T-helper 1 cell treated with Interleukin-12 subunit alpha and Interleukin-12 subunit beta and Interleukin-4 antibody, amounts not matched to agents 30 ng/mL and 1 ng/mL, for 36 hours (primary cell): ENCODE measurements around the gene SKAP2. TPM values are rescaled to one million over a fixed set of nuclear protein-coding genes. Genes with fewer than 3 reads are reported as not detected.

Experiments used
- intact Hi-C: fragments of 100-400 bp; cut with micrococcal nuclease; formaldehyde crosslinking; loops from one replicate; pipeline ENCODE4 v1.15.1; 2024
- total RNA-seq: library from RNA; stranded (reverse); gene quantifications from 2 replicates; pipeline ENCODE4 v1.2.3, GENCODE V29; 2022

SKAP2 gene
- total RNA-seq, 1 donor from 2014 or later, result 7.9 TPM

DNA sequence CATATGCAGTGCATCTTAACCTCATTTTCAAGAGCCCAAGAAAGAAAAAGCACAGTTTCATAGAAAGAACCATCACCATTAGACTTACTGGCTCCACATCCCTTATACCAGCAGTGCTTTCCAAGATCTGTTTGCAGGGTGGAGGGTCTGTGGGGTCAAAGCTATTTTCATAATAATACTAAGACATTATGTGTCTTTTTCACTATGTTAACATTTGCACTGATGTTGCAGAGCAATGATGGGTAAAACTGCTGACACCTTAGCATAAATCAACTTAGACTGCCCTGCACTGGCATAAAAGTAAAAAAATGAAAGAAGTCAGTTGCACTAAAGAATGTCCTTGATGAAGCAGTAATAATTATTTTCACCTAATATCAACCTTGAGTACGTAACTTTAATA is 166.2 kb downstream of the SKAP2 start:
- intact Hi-C loops, result no loop called here

DNA sequence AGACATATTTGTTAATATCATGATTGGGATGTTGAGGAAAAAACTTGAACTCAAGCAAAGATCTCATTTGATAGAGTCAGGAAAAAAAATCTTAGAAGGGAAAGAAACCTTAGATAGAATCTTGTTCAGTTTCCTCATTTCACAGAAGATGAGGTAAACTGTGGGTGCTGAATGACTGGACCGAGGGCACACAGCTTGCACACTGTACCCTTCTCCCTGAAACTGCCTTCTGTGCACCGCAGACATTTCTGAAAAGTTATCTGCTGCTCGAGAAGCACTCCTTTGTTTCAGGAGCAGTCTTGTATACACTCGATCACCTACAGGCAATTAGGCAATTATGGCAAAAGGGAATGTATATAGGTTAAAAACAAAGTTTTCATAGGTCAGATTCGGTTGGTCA is 167.4 kb downstream of the SKAP2 start:
- intact Hi-C loops, result no loop called here

DNA sequence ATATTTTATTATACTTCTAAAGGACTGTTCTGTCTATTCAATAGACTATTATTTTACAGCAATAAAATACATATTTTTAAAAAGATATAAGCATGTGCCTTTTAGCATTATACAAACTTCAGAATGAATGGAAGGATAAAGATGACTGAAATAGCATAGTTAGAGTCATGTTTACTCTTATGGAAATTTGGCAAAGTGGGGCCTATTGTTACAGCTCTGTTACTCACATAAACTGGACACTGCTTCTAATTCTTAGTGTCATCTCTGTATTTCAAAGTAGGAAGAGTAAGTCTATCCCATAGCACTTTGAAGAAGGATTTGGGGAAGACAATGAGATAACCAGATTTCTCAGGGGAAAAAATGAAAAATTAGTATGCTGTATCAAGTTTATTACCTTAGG is 168.2 kb downstream of the SKAP2 start:
- intact Hi-C loops, result no loop called here

DNA sequence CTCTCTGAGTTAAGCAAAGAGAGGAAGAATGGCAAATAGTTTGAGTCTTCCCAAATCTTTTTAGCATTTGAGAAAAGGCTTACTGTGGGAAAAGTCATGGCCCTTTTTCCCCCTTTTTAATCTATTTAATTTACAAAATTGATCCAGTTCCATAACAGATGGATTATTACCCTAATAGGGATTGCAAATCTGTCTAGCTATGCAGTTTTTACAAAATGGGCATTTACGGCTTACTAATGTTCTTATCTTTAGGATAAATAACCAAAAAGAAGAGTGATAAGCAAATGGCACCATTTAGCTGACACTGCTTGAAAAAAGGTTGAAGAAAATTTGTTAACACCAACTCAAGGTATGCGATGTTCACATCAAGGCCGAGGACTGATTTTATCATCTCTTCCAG is 169.7 kb downstream of the SKAP2 start:
- intact Hi-C loops, result no loop called here

DNA sequence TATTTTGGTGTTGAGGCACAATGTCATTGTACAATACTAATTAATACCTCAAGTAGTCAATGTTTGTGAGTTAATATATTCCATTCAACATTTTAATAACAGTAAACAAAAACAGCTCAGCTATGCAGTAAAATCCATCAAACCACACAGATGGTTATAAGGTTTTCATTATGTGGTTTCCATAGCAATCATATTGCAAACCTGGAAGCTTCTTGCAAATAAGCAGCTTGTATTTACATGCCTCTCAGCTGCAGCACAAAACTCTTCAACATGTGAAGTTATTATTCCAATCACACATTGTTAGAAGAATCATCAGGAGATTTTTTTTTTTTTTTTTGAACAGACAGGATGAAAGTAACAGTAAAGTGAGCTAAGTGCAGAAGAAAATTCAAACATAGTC is 170.2 kb downstream of the SKAP2 start:
- intact Hi-C loops, result no loop called here

DNA sequence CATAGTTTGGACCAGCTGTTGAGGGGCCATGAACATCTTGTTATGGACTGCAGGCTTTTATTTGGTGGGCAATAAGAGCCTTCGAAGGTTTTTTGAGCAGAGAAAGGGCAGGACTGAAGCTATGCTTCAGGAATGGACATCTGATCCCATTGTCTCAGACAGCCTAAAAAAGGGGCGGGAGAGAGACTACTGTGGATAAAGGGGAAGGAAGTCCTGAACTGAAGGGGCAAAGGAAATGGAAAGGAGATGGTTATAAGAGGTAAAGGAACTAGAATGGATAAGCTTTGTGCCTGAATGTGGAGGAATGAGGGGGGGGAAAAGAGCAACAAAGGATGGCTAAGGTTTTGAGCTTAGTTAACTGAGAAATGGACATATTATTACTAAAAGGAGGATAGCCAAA is 172.5 kb downstream of the SKAP2 start:
- intact Hi-C loops, result no loop called here

DNA sequence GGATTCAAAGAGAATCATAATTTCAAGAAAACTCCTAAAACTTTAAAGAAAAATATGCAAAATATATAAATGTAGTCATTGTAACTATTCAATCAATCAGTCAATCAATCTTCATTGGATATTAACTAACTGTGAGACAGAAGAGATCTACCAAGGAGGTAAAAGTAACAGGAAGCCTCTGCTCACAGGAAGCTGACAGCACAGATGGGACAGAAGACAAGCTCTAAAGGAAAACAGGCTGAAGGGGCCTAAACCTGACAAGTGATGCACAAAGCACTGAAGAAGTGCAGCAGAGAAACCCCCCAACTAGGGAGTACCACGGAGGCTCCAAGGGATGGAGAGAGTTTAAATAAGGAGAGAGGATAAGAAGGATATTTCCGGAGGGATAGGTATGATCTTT is 173.0 kb downstream of the SKAP2 start:
- intact Hi-C loops, result no loop called here

DNA sequence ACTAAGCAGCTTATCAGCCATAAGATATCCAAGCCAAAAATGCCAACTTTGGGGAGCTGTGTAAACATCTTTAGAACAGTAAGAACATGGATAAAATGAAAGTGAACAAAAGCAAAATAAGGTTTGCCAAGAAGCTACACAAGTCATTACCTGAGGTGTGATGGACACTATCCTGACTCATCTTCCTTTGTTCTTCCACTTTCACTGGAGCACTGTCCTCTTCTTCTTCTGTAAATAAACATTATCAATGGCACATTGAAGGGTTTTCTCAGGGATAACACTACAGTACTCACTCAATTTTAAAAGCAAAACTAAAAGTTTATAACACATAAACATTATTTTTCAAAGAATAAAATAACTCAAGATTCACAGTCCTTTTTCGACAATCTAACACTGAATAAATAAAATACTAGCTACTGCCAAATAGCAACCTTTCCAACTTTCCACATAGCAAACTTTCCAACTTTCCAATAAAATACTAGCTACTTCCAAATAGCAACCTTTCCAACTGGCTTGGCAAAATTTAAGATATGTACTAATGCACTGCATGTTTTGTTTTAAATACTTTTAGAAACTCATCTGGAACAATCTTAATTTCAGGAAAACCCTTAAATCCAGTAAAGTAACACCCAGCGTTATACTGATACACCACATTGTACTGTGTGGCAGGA is 174.1 kb downstream of the SKAP2 start:
- intact Hi-C loops, result no loop called here

DNA sequence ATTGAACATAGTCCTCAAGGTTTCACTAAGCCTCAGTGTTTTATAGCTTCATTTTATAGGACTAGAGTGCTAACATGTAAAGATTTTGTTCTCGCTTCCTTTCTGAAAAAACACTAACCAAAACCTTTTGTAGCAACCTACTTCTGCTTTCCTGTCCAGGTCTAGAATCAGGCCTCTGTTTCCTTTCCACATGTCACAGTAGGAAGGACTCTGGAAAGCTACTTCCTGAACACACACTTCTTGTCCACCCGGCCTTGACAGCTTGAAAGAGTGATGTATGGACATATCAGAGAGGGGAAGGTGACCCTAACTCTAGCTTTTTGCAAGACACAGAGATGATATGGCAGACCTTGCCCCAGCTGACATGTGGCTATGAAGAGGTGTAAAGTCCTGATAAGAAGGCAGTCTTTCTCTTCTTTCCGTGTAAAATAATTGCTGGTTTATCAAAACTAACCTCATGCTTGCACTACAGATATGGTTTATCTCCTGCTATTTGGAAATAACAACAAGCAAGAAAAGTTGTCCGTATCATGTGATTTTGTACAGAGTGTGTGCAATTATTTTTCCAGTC is 175.4 kb downstream of the SKAP2 start:
- intact Hi-C loops, result no loop called here

DNA sequence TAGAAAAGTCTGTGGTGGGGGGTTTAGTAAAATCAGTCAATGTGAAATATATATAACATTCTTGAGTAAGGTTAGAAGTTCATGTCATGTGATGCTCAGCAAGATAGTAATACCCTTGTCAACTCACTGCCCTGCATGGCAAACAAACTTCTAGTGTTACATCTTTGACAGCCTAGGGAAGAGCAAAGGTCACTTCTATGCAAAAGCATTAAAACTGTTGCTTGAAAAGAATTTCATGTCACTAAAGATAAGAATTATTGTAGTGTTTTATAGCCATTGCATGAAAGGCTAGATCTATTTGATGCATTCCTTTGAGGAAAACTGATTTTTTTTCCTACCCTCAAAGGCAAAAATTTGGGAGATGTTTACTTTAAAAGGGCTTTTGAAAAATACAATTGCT is 176.0 kb downstream of the SKAP2 start:
- intact Hi-C loops, result no loop called here

DNA sequence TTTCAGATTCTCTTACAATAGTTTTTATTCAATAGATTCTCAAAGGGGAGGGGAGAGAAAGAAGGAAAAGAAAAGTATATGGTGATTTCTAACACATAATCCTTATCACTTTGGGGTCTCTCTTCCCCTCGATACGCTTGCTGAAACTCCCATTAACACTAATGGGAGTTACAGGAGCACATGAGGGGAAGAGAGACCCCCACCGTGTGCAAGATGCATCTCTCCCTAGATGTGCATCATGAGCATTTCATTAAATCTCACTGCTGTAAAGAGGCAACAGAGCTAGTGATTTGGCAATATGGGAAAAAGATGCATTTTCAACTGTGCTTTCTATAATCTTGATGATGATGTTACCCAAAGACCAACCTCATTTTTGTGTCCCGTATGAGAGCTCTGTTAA is 177.4 kb downstream of the SKAP2 start:
- intact Hi-C loops, result no loop called here

DNA sequence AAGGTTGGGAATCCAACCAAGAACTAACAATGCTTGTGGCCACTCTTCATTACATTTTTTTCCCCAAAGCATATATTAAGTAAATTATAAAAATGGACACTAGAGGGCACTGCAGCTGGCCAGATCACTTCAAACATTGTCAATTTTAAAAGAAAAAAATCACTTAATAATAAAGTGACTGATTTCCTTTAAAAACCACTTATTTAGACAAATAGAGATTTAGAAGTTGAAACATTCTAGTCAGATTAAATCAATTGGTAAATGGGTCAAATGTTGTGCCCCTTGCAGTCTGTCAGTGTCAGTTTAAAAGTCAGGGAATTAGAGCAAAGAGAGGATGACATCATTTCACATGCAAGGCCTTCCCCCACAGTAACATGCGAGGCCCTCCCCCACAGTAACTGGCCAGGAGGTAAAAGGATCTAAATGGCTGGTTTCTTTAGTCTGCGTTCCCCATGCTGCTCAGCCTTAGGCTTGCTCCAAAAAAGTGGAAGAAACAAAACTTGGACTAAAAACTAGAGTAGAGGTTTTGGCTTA is 177.9 kb downstream of the SKAP2 start:
- intact Hi-C loops, result loop anchor here (1.0 kb wide), 2 partner anchors 410 to 475 kb away; no protein-coding TSS in a partner anchor

DNA sequence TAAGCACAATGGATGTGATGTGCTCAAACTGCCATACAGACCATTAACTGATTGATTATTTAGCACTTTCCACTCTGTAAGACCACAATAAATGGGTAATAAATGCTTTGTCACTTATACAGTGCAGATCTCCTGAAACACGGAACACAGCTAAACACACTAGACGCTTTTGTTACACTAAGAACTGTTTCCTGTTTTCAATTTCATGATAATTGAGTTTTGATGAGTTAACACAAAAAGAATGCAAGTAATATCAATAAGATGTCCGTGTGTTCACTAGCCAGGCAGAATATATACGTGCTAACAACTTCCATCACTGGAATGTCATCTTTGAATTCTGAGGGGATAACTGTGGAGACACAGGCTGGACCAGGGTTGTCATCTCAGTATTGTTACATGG is 178.8 kb downstream of the SKAP2 start:
- intact Hi-C loops, result loop anchor here (1.0 kb wide), 2 partner anchors 411 to 476 kb away; no protein-coding TSS in a partner anchor

DNA sequence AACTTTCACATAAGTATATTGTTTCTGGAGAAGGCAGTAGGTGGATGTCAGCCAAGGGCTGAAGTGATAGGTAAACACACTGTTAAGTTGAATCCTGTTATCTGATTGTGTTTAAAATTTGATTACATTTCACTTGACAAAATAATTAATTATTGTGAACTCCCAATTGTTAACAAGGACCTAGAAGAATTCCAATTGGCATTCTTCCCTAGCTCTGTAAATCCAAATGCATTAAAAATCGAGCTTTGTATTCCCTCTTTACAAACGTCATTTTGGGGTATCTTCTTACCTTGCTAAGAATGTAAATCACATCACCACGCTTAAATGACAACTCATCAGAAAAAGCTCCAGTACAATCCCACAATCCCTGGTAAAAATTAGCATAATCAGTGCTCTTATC is 179.9 kb downstream of the SKAP2 start:
- intact Hi-C loops, result loop anchor here (5.0 kb wide), 1 partner anchor 792 kb away; no protein-coding TSS in a partner anchor

DNA sequence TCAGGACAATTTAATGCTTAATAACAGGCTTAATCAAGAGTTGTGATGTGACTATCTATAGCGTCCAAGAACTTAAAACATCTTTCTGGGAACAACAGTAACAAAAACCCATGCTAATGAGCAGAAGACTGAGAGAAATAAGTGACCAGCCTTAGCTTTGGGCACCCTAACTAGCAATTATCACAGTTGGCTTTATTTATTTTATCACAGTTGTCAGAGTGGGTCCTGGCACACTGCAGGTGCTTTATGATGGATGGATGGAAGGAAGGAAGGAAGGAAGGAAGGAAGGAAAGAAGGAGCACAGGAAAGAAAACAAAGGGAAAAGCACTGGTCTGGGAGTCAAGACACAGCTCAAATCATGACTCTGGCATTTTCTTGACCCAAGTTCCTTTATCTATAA is 181.1 kb downstream of the SKAP2 start:
- intact Hi-C loops, result loop anchor here (5.0 kb wide), 1 partner anchor 791 kb away; no protein-coding TSS in a partner anchor

DNA sequence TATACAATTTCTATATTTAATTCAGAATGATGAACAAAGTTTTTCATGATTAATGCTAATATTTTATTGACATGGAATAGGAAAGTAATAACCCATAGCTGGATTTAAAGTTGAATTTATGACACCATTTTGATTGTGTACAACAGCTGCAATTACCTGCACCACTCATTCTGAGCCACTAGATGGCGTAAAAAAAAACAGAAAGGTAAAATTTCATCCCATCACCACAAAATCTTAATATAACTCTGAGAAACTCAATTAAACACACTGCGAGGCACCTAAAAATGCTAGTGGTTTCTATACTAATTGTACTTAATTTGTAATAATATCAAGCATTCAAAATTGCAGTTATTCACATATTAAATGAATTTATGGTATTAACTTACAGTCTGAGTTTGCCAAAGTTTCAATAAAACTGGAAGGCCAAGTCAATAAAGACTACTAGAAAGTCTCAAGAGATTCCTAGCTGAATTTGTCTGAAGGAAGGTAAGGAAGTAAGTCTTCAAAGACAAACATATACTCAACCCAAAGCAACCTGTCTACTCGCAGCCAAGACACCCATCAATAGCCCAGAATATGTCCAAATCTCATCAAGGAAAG is 182.5 kb downstream of the SKAP2 start:
- intact Hi-C loops, result loop anchor here (1.0 to 5.0 kb wide), 3 partner anchors 15 to 790 kb away; no protein-coding TSS in a partner anchor

DNA sequence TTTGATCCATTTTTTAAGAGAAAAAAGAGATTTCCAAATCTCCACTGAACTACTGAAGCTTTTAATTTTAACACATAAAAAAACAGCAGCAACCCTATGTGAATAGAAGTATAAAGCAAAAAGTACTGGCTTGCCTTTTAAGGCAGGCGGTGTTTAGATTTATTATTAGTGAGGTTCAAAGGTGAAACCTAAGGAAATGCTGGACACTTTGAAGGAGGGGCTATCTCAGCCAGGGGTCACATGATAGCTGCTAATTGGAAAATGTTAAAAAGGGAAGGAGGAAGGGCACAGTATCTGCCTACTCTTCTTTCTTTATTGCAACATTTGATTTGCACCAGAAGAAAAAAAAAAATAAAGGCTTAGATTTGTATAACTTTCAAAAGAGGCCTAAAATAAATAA is 183.8 kb downstream of the SKAP2 start:
- intact Hi-C loops, result loop anchor here (5.0 kb wide), 1 partner anchor 788 kb away; no protein-coding TSS in a partner anchor

DNA sequence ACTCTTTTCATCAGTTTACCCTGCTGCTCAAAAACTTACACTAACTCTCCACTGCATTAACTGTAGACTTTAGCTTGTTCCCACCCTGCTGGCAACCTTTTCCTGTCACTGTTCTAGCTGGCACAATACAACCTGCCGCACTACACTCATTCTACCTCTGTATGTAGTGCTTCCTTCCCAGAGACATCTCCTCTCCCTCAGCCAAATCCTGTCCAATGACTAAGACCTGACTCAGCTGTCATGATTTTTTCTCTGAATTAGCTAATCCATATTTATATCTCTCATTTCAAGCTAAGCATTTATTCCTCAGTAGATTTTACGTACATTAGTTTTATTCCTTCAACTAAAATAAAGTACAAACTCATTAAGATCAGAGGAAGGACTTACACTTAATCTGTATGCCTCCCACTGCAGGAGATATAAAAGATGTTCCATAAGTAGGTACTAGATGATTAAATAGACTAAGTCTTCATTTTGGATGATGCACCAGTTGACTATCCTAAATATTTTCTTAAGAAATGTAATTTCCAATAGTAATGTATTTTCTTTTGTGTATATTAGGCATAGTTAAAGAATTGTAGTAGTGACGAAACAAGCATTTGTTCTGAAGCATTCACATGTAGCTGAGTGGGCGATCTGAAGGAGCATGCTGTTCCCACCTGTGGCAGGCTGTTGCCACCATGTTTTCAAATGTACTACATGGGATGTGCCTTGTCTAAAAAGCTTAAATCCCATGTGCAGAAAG is 189.1 kb downstream of the SKAP2 start:
- intact Hi-C loops, result no loop called here

DNA sequence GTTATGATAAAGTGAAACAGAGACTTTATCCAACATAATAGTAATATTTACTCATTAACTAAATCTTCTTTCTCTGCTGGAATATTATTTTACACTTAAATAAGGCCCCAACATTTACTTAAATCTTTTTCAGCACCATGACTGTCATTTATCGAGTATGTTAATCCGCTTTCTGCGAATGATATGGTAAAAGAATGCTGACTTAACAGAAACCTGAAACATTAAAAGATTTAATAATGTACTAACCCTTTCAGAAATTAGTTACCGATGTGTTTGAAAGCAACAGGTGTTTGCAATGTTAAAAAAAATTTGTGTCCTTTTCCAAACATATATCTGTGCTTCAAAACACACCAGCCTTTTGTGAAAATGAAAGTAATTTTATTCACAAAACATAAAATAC is 190.5 kb downstream of the SKAP2 start:
- intact Hi-C loops, result no loop called here

DNA sequence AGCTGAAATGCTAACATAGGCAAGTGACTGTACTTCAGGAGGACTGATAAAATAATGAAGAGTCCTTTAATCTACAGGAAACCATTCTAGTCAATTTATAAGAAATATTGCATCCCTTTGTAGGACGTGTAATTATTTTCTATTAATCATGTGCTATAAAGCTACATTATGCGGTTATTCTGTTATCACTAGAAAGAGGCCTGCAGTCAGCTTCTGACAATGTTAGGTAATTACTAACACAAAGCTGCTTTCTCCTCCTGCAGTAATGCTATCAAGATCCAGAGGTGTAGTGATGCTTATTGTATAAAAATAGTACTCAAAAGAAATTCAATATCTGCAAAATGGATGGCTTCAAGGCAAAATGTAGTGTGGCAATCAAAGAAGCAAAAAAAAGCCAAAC is 191.1 kb downstream of the SKAP2 start:
- intact Hi-C loops, result no loop called here

DNA sequence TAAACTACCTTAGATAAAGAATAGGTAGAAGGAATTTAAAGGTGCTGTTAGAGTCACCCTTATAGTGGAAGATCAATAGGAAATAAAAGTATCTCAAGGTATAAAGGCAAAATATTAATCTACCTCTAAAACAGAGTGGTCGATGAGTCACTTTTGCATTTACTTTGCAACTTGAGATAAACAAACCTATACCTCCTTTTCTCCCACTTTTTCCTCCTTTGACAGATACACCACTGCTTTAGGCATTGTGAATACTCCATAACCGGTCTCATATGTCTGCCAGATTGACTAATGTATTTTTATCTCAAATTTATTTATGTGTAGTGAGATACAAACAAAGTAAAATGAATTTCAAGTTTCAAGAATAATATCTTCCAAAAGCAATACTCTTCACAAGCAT is 193.5 kb downstream of the SKAP2 start:
- intact Hi-C loops, result no loop called here

DNA sequence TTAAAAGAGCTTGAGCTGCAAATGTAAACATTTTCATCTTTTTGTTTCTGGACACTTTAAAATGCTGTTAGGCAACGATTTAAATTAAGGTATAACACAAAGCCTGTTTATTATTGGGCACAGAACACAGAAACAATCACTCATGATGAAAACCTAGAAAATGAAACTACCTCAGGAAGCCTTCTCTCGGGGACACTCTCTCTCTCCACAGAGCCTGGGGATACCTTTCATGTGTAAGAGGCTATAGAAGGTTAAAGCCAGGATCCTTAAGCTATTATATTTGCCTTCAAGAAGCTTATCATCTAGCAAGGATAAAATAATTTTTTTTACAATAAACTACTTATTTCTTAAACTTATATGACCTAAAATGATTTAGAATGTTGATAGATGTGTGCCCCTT is 194.1 kb downstream of the SKAP2 start:
- intact Hi-C loops, result no loop called here
